Stimulated activated CD8-positive, alpha-beta memory T cell treated with anti-CD3 and anti-CD28 coated beads, Interleukin-2, amount 100 ng/mL, for 1 hour (primary cell): Measurements from ENCODE around the gene FBXL2.
"Not testable (repeated sequence)": the region's sequence is repeated elsewhere in the genome, so short reads cannot be mapped to it uniquely, and the experiment has no call there.

Source experiments
- DNase-seq, 2 donors: peaks; one replicate each; pipeline ENCODE4 v3.0.0-alpha.2; 2020; ENCODE audit warnings: low read depth in 2 of 2

Gene FBXL2

GRCh38 chr3:33388374-33389100, 111.3 kb downstream of the FBXL2 start:
- DNase-seq = no peak

GRCh38 chr3:33389908-33390307, 112.7 kb downstream of the FBXL2 start:
- no peak for DNase-seq

- no peak for DNase-seq
These were observed 114.2 kb downstream of the FBXL2 start for GRCh38 chr3:33391255-33391995.

DNA sequence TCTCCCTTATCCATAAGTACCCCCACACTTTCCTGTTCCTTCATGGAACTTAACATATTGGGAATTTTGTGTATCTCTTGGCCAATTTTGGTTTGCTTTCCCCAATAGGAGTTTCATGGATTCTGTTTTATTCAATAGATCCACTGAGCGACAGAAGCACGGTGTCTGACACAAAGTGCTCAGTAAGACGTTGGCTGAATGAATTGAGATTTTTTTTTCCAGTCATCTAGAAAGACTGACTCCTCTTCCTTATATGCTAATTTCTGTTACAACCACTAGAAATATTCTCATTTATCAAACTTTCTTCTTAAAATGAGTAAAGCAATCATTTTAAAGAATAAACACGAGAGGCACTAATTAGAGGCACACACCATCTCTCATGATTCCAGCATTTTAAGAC, 114.9 kb downstream of the FBXL2 start:
- no peak for DNase-seq

DNA sequence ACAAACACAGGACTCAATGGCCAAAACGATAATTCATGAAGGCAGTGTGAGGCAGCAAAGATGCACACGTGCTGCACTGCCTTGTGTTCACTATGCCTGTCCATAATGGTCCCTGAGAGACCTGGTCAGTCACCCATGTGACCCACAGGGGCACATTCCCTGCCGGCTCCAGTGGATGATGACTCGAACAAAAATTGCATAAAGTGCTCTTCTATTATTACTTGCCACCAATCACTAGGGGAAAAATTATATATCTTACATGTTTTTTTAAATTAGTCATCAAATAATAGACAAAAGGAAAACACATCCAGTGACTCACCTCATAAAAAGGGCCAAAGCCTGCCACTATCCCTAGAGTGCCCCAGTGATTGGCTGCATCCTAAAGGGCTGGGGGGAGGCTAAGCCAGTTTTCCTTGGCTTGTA, 115.5 kb downstream of the FBXL2 start:
- no peak for DNase-seq

DNA sequence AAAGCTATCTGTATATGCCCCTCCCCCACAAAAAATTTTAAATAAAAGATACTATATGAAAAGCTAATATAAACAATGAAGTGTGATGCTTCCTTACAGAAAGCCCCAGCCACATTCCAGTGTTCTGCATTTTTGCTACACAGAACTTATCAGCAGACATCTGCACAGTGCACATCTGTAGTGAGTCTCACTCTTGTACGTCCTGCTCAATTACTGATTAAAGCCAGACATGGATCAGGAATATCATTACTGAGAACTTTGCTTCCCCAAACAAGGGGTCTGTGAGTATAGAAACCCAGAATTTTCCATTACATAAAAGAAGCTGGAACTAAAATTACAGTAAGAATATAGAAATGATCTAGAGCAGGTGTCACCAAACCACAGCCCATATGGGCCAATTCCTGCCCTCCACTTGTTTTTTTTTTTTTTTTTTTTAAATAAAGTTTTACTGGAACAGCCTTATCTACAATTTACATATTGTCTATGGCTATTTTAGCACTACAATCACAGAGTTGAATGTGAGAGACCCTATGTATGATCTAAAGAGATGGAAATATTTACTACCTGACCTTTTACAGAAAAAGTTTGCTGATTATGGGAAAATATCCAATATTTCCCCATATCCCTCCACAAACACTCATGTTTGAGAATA, 117.3 kb downstream of the FBXL2 start:
- DNase-seq = no peak

- DNase-seq = no peak
These were observed 118.7 kb downstream of the FBXL2 start for GRCh38 chr3:33395900-33396299.

GRCh38 chr3:33398410-33398809, 121.2 kb downstream of the FBXL2 start:
- DNase-seq = no peak

DNA sequence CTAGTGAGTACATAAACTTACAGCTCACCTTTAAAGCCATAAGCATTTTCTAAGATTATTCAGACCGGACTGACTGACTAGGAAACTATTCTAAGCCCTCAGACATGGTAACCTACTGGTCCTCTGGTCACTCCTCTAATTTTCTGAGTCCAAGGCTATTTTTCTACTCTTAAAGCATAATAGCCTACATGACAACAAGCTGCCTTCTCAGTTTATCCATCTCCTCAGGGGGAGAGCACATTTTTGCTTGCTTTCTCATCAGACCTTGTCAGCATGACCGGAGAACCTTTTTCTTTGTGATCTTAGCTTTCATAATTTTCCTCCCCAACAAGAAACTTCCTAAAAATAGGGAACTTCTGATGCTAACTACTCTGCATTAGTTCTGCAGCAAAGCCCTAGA, 124.5 kb downstream of the FBXL2 start:
- no peak for DNase-seq

DNA sequence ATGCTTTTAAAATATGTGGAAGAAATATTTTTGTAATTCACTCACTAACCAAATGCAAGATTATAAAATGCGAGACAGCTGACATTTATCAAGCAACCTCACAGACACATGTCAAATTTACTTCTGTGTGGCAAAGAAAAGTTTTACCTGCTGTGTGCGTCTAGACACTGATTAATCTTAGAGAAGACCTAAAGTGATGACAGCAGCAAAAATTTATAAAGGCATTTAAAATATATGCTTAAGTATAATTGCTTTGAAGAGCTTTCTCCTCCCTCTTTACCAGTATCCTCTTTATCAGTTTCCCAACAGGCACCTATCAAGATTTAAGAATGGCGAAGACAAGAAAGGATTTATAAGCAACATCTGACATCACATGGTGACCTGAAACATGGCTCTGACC, 125.7 kb downstream of the FBXL2 start:
- DNase-seq = no peak

- no peak for DNase-seq
These were observed 126.5 kb downstream of the FBXL2 start for GRCh38 chr3:33403756-33404155.

DNA sequence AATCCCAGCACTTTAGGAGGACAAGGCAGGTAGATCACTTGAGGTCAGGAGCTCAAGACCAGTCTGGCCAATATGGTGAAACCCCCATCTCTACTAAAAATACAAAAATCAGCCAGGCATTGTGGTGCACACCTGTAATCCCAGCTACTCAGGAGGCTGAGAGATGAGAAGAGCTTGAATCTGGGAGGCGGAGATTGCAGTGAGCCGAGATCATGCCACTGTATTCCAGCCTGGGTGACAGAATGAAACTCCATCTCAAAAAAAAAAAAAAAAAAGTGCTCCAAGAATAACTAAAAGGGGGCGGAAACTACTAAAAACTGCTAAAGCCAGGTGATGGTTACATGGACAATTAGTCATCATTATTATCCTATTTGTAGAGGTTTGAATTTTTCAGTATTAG, 133.6 kb downstream of the FBXL2 start:
- not testable (repeated sequence) for DNase-seq

DNA sequence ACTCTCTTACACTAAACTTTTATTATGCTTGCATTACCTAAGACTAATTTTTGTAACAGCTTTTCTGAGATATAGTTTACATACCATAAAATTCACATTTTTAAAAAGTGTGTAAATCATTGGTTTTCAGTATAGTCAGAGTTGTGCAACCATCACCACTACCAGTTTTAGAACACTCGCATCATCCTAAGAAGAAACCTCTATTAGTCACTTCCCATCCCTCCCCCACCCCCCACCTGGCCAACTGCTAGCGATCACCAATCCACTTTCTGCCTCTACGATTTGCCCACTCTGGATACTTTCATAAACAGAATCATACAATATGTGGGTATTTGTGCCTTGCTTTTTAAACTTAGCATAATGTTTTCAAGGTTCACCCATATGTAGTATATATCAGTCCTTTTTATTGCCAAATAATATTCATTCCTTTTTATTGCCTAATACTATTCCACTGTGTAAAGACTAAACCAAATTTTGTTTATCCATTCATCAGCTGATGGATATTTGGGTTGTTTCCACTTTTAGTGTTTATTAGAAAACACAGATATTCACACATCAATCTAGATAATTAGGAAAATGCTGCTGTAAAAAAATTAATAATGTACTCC, 139.9 kb downstream of the FBXL2 start:
- DNase-seq = no peak

DNA sequence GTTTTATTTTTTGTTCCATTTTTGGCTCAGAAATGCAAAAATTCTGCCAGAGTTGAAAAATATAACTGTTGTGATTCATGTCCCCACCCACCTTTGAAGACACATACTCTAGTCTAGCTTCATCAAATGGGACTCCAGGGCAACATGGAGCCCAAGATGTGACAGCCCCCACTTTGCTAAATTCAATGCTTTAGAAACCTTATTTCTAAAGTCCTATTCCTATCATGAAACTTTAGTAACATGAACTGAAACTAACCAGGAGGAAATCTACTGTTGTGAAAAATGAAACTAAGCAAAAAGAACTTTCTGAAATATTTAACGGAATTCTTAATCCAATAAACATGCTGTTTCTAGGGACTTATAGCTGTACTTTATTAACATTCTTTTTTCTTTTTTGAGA, 142.7 kb downstream of the FBXL2 start:
- no peak for DNase-seq

DNA sequence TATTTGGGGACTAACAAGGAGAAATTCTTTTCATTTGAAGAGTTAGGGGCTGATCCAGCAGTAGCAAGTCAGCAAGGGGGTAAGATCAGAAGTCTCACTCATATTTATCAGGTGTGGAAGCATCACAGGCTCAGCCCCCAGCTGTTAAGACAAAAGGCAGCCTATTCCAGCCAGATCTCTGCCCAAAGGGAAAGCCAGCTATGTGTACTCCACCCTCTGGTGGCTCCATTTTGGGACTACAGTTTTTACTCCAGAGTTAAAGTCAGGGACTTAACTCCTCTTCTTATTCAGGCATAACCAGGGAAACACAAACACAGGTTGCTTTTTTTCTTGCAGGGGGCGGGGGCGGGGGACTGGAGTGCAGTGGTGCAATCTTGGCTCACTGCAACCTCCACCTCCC, 143.7 kb downstream of the FBXL2 start:
- no peak for DNase-seq

GRCh38 chr3:33424606-33425452, 147.6 kb downstream of the FBXL2 start:
- no peak for DNase-seq

DNA sequence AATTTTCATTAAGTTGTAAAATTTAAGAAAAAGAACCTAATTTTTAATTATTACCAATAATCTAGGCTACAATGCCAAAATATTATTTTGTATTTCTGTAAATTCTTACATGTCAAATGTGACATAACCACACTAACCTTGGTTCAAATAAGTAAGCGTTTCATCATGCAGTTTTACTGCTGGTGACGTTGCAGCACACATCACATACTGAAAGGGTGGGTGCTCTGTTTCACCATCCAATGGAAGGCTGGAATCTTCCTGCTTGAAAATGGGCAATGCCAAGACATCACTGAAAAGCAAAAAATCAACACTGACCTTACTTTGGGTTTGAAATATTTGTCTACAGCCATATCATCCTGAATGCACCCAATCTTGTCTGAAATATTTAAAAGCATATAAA, 148.2 kb downstream of the FBXL2 start:
- DNase-seq = no peak

GRCh38 chr3:33426068-33426467, 148.8 kb downstream of the FBXL2 start:
- no peak for DNase-seq

- DNase-seq = no peak
These were observed 149.5 kb downstream of the FBXL2 start for GRCh38 chr3:33426630-33427317.

DNA sequence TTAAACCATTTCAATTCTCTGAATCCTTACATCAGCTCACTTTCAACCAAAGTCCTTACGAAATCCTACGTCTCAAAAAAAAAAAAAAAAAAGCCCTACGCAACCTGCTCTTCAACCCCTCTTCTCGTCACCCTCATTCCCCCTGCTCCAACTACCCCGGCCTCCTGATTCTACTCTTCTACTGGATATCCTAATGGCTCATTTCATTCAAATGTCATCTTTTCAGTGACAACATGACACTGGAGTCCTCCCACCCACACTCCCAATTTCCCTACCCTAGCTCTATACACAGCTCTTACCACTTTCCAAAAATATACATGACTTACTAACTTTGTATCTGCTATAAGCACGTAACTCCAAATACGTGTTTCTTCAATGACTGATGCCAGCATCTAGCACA, 151.5 kb downstream of the FBXL2 start:
- DNase-seq = no peak

GRCh38 chr3:33429306-33429705, 152.1 kb downstream of the FBXL2 start:
- DNase-seq = not testable (repeated sequence)
